SH-SY5Y (cell line): ENCODE measurements around the gene CXCL5.

Experiments
- GATA2 ChIP-seq: IDR thresholded peaks from 2 replicates; pipeline ENCODE4 v1.6.1; 2011; ENCODE audit warnings: mild to moderate bottlenecking, low read depth, low read length
- GATA3 ChIP-seq: IDR thresholded peaks from 2 replicates; pipeline ENCODE4 v1.6.1; 2011; ENCODE audit warnings: low read depth, mild to moderate bottlenecking, low read length, moderate library complexity

- TF ChIP-seq GATA3 = no peak
- no peak for TF ChIP-seq GATA2
Measured at GRCh38 chr4:73974352-73974751, 24.1 kb downstream of the CXCL5 start.
